ENCODE measurements around the gene TMEM119.

DNA sequence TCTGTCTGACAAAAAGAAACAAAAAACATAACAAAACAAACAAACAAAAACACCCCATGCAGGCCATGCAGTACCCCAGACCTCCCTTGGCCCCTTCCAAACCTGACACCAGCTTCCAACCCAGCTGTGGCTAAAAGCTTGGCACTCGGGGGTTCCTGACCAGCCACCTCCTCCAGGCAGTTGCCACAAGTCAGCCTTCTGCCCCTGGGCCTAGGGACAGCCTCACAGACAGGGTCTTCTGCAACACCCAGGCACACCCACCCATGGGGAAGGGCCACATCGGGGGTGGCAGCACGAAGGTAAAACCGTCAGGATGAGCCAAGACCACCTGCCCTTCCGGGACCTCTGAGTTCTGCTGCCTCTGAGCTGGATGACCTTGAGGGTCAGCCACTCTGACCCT is 10.7 kb upstream of the TMEM119 start:
- no peak for TF ChIP-seq TCF7L2 (IDR thresholded peaks at IDR 0.05; ENCODE audit: low read depth, low read length)
- TF ChIP-seq CTCF (IDR thresholded peaks at IDR 0.05): no peak
- TF ChIP-seq POLR2AphosphoS5 (IDR thresholded peaks at IDR 0.05; ENCODE audit: low read depth, low read length): no peak
- TF ChIP-seq REST (IDR thresholded peaks at IDR 0.05; ENCODE audit: insufficient read depth in 1 of 2, low read depth in 2 of 2, low read length in 1 of 2): no peak
- TF ChIP-seq SIN3A (IDR thresholded peaks at IDR 0.05; ENCODE audit: borderline replicate concordance, insufficient read depth, low read depth, low read length): no peak

Measured in Panc1 (cell line).